Stomach (tissue), 4 donors: Measurements from ENCODE around the gene CFAP97D1.

ENCODE experiments used
- POLR2A ChIP-seq, 4 donors: fragments of 450-650 bp; IDR thresholded peaks; one replicate each; pipeline ENCODE4 v1.6.1; 2016; ENCODE audit warnings: antibody characterized with exemption in 4 of 4, control low read depth in 2 of 4, mild to moderate bottlenecking in 1 of 4, moderate library complexity in 1 of 4
- POLR2AphosphoS5 ChIP-seq, 3 donors: sonication (generic); formaldehyde crosslinking; IDR thresholded peaks; one replicate each; pipeline ENCODE4 v1.6.1; 2016; ENCODE audit warnings: antibody characterized with exemption in 3 of 3
- TF ChIP-seq, protein P1 (sequence below), 7 experiments: fragments of 450-650 bp in 4 of 7; fragments of 200-600 bp in 3 of 7; sonication (generic) in 3 of 7; IDR thresholded peaks; one replicate each; pipeline ENCODE4 v1.5.1; 2016 to 2019; ENCODE audit warnings: antibody characterized with exemption in 7 of 7, control low read depth in 2 of 7, mild to moderate bottlenecking in 1 of 7

DNA sequence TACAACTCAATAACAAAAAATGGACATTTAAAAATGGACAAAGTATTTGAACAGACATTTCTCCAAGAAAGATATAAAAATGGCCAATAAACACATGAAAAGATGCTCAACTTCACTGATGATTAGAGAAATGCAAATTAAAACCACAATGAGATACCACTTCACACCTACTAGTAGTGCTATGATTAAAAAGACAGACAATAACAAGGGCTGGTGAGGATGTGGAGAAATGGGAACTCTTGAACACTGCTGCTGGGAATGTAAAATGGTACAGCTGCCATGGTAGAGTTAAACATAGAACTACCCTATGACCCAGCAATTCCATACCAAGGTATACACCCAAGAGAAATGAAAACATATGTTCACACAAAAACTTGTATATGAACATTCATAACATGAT lies 24.9 kb downstream of the CFAP97D1 start:
- TF ChIP-seq, protein P1, sequence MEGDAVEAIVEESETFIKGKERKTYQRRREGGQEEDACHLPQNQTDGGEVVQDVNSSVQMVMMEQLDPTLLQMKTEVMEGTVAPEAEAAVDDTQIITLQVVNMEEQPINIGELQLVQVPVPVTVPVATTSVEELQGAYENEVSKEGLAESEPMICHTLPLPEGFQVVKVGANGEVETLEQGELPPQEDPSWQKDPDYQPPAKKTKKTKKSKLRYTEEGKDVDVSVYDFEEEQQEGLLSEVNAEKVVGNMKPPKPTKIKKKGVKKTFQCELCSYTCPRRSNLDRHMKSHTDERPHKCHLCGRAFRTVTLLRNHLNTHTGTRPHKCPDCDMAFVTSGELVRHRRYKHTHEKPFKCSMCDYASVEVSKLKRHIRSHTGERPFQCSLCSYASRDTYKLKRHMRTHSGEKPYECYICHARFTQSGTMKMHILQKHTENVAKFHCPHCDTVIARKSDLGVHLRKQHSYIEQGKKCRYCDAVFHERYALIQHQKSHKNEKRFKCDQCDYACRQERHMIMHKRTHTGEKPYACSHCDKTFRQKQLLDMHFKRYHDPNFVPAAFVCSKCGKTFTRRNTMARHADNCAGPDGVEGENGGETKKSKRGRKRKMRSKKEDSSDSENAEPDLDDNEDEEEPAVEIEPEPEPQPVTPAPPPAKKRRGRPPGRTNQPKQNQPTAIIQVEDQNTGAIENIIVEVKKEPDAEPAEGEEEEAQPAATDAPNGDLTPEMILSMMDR (IDR thresholded peaks at IDR 0.05), result no peak
- TF ChIP-seq POLR2A (IDR thresholded peaks at IDR 0.05) (no peak), POLR2AphosphoS5 (IDR thresholded peaks at IDR 0.05) (no peak)
